VCaP (cell line): ENCODE measurements around the gene UNC13C.

Experiments
- H3K27ac ChIP-seq: fragments of 450-650 bp; 2 replicates; pipeline ENCODE4 v1.5.1; 2017
- CTCF ChIP-seq: fragments of 450-650 bp; conservative IDR thresholded peaks from 2 replicates; pipeline ENCODE4 v1.5.1; 2017; ENCODE audit warnings: mild to moderate bottlenecking, moderate library complexity

UNC13C gene

GRCh38 chr15:54227569-54227968 lies 249.3 kb downstream of the UNC13C start:
- TF ChIP-seq CTCF = no peak
- H3K27ac ChIP-seq = no peak overlapping the region

GRCh38 chr15:54250326-54250725 lies 272.1 kb downstream of the UNC13C start:
- TF ChIP-seq CTCF = no peak
- H3K27ac ChIP-seq = no peak overlapping the region

GRCh38 chr15:54256190-54256589 lies 277.9 kb downstream of the UNC13C start:
- no peak for TF ChIP-seq CTCF

GRCh38 chr15:54273928-54274327 lies 295.7 kb downstream of the UNC13C start:
- no peak overlapping the region for H3K27ac ChIP-seq
- TF ChIP-seq CTCF = peak; percentile 31; the same call in 1 of the 2 replicates

More at GRCh38 chr15:54256190-54256589, 277.9 kb downstream of the UNC13C start:
- H3K27ac ChIP-seq = no peak overlapping the region

- no peak overlapping the region for H3K27ac ChIP-seq
- no peak for TF ChIP-seq CTCF
Observed at GRCh38 chr15:54277834-54278233, 299.6 kb downstream of the UNC13C start.

- no peak for TF ChIP-seq CTCF
- no peak overlapping the region for H3K27ac ChIP-seq
Observed at GRCh38 chr15:54280726-54281125, 302.5 kb downstream of the UNC13C start.

GRCh38 chr15:54282228-54282836 lies 304.1 kb downstream of the UNC13C start:
- no peak overlapping the region for H3K27ac ChIP-seq
- TF ChIP-seq CTCF = no peak
